DMS153 (cell line): ENCODE data around the gene ITGB6.
A peak's percentile ranks its signal among the peaks of the same experiment; 100 is the strongest.
"Not testable (repeated sequence)": the region's sequence is repeated elsewhere in the genome, so short reads cannot be mapped to it uniquely, and the experiment has no call there.

Experiments used
- DNase-seq: peaks from one replicate; lab custom pipeline; 2025; lab: John Stamatoyannopoulos, UW

ITGB6 gene

DNA sequence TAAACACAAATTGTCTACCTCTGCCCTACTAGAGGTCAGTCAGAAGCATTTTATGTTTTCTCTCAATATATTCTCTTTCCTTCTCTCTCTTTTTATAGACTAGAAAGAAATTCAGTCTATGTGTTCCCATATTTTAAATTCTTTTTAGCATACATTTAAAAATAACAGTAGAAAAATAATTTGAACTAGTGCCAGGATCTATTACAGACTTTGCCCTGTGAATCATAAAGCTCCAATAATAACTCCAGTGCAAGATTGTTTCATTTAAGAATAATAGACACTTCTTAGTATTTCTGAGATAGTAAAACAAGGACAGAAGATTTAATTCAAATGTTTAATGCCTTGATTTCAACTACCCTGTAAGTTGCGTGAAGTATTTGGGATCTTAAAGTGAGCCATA is 60.1 kb downstream of the ITGB6 start:
- no peak for DNase-seq

DNA sequence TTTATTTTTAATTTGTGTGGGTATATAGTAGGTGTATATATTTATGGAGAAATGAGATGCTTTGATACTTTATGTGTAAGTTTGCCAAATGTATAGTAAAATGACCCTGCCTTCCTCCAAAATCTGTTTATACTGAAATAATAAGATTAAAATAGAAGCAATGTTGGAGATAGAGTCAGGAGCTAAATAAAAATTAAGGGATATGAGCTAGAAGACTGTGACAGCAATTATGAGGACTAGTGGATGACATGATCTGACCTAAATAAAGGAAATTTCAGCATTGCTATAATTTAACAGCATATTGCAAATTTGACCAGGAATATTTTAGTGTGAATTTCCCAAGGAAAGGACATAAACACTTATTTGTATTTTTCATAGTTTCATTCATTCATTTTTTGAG is 60.7 kb downstream of the ITGB6 start:
- no peak for DNase-seq

DNA sequence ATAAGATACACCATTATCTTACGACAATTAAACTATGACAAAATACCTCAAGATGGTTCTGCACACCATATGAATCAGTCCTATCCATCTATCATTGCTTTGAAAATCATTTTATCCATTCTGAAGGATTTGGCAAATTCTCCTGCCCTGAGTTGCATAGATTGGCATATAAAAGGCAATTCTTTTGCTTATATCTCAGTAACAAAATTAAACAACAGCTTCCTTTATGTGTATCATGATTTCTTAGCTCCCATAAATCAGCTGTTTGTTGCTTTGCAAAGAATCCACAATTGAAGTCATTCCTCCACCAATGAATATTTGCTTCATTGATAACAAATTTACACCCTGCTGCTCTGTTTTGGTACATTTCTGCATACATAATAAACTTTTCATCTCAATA is 61.7 kb downstream of the ITGB6 start:
- no peak for DNase-seq

DNA sequence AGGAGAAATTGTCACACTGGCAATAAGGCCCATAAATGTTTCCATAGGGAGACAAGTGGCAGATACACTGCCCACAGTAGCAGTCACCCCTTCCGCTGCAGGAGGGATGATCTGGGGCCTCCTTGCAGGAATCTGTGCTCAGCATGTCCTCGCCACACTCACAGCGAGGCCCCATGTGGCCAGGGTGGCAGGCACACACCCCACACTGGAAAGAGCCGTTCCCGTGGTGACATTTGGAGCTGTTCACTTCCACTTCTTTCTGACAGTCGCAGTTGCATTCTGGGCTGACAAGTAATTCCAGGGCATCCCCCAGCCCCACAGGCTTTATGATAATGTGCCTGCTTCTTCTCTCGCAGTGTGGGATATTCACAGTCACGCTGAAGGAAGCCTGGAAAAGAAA is 62.6 kb downstream of the ITGB6 start:
- DNase-seq: no peak

GRCh38 chr2:160132761-160133160 is 67.3 kb downstream of the ITGB6 start:
- DNase-seq: no peak

DNA sequence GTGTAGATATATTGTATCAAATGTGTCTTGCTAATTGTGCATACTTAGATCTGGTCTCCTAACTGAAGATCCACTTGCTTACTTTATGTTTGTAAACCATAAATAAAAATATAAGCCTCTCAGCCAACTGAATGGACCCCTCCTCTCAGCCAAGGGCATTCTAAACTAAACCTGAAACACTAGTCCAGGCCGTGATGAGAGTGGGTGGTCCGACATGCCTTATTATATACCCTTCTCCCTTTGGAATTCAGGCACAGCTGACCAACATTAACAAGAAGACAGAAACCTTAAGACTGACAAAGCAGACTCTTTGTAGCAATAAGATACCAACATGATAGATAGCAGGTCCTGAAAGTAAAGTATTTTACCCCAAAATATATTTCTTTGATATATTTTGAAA is 73.3 kb downstream of the ITGB6 start:
- DNase-seq: no peak

GRCh38 chr2:160126315-160126714 is 73.8 kb downstream of the ITGB6 start:
- no peak for DNase-seq

- DNase-seq: no peak
These were observed 74.2 kb downstream of the ITGB6 start for GRCh38 chr2:160125828-160126227.

DNA sequence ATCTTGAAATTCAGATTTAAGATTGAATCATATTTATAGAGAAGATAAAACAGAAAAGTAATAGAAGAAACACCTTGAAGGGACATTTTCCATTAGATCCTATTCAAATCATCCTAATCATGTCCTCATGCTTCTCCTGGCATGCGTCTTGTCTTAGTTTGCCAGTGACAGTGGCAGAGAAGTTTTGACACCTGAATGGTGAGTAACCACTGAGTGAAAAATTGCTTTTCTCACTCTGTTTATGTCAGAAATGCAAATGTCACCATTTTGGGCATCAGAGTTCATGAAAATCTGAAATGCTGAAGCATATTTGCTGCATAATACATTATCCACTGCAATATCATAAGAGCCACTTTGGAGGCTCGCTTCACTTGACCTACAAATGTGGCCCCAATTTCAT is 74.7 kb downstream of the ITGB6 start:
- DNase-seq: no peak

GRCh38 chr2:160124571-160124970 is 75.5 kb downstream of the ITGB6 start:
- no peak for DNase-seq

DNA sequence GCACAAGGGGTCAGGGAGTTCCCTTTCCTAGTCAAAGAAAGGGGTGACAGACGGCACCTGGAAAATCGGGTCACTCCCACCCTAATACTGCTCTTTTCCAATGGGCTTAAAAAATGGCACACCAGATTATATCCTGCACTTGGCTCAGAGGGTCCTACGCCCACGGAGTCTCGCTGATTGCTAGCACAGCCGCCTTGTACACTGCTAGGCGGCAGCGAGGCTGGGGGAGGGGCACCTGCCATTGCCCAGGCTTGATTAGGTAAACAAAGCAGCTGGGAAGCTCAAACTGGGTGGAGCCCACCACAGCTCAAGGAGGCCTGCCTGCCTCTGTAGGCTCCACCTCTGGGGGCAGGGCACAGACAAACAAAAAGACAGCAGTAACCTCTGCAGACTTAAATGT is 85.4 kb downstream of the ITGB6 start:
- not testable (repeated sequence) for DNase-seq

DNA sequence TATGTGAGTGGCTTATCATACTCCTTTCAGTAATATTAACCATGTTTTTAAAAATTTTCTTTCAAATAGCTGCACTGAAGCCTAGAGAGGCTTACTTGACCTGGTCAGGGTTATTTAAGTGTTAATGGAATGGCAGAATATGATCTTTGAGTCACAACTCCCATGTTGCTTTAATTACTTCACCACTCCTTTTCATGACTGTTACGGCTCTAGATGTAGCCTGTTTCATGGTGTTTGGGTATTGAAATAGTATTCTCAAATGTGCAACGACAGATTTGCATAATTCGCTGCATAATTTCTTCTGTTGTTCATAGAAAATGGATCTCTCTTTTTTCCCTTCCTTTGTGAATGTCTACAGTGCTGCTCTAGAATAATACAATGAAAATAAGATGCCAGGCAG is 86.1 kb downstream of the ITGB6 start:
- no peak for DNase-seq

DNA sequence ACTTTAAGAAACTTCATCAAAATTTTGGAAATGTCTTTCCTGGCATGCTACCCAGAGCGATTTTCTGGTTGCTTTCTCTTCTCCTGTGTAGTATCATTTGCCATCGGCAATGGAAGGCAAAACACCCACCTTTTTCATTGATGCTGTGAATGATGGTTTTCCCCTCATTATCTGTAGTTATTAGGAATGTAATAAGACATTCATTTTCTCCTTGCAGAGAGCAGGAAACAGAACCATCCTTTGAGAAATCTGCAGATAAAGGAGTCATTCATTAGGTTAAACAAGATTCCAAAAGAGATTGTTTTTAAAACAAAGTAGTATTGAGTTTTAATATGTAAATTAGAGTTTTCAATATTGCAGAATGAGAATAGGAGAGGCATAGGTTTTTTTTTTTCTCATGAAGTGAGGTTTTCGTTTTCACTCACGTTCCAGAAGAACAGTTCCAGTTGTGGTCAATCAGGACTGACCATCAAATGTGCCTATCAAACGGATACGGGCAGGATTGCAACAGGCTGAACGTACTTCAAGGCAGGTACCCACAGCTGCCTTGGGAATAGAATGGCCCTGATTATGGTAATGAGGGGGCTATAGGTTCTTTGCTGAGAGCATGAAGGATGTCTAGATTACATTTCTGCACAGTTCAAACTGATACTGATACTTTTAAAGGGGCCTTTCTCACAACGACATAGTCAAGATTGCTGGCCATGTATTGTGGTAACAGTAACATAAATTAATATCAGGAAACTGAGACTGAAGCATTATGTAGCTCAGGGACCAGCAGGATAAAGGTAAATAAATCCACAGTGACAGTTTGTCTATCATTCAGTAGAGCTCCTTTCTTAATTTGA is 87.9 kb downstream of the ITGB6 start:
- no peak for DNase-seq

DNA sequence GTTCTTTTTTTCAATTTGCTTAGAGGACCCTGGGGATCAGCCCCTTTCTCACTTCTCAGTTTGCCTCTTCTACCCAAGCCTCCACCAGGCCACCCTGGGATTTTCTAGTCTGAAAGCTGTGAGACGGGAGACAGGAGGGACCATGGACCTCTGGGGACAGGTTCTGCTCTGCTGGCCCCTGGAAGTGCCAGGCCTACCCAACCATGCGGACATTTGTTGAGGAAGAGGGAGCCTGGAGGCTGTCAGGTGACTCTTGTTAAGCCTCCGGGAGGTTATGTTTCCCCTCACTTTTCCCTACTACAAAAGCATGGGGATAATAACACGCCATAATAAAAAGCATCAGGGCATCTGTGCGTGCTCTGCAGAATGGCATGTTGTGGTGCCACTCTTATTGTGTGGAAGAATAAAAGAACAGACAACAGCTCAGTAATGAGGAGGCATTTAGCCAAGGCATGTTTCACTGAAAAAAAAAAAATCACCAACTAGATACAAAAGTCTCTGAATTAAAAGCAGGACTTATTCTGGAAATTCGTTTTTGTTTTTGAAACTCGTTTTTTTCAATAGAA is 89.3 kb downstream of the ITGB6 start:
- no peak for DNase-seq

DNA sequence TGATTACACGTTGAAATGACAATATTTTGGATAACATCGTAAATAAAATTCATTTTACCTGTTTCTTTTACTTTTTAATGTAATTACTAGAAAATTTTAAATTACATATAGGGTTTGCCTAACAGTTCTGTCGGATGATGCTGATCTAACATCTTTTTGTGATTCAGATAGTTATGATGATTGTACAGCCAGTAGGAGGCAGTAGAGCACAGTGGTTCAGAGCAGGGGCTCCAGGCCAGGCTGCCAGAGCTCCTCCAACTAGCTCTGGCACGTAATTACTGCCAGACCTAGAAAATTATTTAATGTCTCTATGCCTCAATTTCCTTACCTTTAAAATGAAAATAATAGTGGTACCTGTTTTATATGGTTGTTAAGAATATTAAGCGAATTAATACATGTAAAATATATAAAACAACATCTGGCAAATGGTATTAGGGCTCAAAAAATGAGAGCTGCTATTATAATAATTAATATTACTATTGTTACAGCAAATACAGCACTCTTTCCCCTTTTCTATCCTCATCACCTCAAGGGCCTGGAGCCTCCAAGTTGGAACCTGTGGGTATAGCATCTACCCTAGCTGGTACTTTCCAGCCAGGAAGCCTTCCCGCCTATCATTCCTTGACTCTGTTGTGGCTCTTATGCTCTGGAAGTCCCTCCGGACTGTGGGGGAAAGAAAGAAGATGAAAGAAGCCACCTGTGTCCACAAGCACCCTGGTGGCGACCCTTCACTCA is 90.0 kb downstream of the ITGB6 start:
- DNase-seq: peak; percentile 61

- no peak for DNase-seq
These were observed 90.8 kb downstream of the ITGB6 start for GRCh38 chr2:160109243-160109642.

DNA sequence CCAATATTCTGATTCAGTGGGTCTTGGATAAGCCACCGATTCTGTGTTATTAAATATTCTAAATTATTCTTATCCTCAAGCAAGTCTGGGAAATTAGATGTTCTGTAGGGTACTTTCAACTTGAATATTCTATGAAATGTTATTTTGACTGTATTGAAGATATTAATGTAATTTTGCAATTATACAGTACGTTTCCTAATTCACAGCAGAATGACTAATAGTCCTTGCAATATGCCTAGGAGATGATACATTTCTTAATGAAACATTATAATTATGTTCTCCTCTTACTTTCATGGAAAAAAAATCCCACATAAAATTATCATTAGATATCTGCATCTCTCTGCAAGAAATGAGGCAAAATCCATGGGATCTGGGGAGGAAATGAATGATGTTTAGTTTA is 91.4 kb downstream of the ITGB6 start:
- no peak for DNase-seq

DNA sequence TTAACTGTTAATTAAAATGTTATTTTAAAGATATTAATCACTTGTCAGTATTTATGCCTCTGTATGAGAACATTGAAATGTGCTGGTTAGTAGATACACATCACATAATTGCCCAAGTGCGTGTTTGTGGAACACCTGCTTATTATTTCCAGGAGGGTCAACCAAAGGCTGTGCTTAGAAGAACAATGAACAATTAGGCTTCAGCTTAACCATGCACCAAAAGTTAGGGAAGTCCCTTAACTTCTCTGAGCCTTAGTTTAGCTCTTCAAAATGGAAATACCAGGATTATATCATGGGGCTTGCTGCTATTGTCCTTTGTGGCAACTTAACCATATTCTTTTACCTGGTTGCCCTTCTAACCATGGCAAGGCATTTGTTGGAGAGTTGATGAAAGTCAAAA is 94.7 kb downstream of the ITGB6 start:
- no peak for DNase-seq

DNA sequence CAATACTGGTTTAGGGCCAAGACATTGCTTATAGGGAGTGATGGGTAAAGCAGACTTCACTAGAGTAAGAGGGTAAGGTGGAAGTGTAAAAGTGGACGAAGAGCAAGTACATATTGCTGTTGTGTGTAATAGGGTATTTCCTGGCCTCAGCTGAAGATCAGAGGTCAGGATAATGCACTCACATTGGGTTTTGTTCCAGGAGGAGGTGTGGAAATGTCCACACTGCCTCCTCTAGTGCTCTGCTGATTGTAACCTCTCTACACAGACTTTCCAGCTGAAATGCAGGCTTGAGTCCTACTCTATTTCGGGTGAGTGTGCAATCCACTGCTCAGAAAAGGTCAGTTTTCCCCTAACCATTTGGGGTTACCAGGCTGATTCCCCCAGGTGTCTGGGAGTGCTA is 96.0 kb downstream of the ITGB6 start:
- DNase-seq: no peak

GRCh38 chr2:160097326-160097725 is 102.7 kb downstream of the ITGB6 start:
- DNase-seq: no peak

DNA sequence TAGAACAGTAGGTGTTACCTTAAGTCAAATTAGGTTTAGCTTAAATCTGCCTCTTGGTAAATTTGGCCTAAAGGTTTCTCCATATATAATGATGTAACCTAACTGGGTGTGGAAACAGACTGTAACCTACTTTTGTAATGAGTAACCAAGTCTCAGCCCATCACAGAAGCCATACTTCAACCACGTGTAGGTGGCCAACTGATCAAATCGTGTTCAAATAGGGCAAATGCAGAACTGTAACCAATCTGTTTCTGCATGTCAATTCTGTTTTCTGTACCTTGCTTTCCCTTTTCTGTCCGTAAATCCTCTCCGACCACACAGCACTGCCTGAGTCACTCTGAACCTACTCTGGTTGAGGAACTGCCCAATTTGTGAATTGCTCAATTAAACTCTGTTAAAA is 103.7 kb downstream of the ITGB6 start:
- DNase-seq: no peak

DNA sequence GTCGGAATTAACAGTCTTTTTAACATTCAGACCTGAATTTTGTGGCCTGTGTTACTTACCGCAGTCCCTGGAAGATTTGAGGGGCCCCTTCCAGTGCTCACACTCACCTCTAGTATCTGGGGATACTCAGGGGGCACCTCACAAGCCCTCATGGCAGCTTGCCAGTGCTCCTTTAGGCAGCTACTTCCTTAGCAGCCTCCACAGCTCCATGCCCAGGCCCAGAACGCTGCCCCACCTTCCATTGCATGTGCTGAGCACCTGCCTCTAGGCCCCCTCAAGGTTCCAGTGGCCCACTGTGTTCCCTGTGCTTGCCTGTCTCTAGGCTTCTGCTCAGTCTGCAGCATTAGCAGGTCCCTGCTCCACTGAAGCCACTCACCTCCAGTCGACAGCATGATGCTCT is 107.6 kb downstream of the ITGB6 start:
- no peak for DNase-seq

- DNase-seq: no peak
These were observed 108.7 kb downstream of the ITGB6 start for GRCh38 chr2:160091381-160091780.
